Activated naive CD8-positive, alpha-beta T cell treated with anti-CD3 and anti-CD28 coated beads, Interleukin-2, amount 10 ng/mL, durations not matched to agents 7 days and 5 days (primary cell): Measurements from ENCODE around the gene MRPL53. TPM values are rescaled to one million over a fixed set of nuclear protein-coding genes. Genes with fewer than 3 reads are reported as not detected.

ENCODE experiments used
- ATAC-seq: fragments of 150-1000 bp; cut with Tn5 transposase; one replicate; pipeline ENCODE4 v1.10.0; 2021; ENCODE audit warnings: low read depth, moderate library complexity
- POLR2A ChIA-PET: fragments of 350-600 bp; sonication (Branson Sonifier 250); formaldehyde crosslinking; loops from one replicate; lab custom pipeline; 2021; ENCODE audit warnings: antibody characterized with exemption; lab: Charles Lee
- DNase-seq: peaks from one replicate; pipeline ENCODE4 v3.0.0; 2021
- H3K27ac Mint-ChIP-seq: one replicate; pipeline ENCODE4 v1.8.0; 2022; ENCODE audit warnings: mild to moderate bottlenecking, mixed read lengths
- H3K27me3 Mint-ChIP-seq: one replicate; pipeline ENCODE4 v1.8.0; 2022; ENCODE audit warnings: mild to moderate bottlenecking, moderate library complexity, mixed read lengths
- H3K36me3 Mint-ChIP-seq: one replicate; pipeline ENCODE4 v1.8.0; 2021; ENCODE audit warnings: mild to moderate bottlenecking, mixed read lengths
- H3K4me1 Mint-ChIP-seq: one replicate; pipeline ENCODE4 v1.8.0; 2021; ENCODE audit warnings: mixed read lengths
- H3K4me3 Mint-ChIP-seq: one replicate; pipeline ENCODE4 v1.8.0; 2022; ENCODE audit warnings: mild to moderate bottlenecking, moderate library complexity, mixed read lengths
- H3K9me3 Mint-ChIP-seq: one replicate; pipeline ENCODE4 v1.8.0; 2021; ENCODE audit warnings: mixed read lengths
- total RNA-seq, 2 experiments: library from RNA; stranded (reverse); gene quantifications; one replicate each; pipeline ENCODE4 v1.2.3, GENCODE V29; 2021

MRPL53 gene
- total RNA-seq, 2 experiments from 2014 or later, result 91.6 to 92.1 TPM

GRCh38 chr2:74507926-74508520 lies 35.5 kb upstream of the MRPL53 start:
- DNase-seq (no peak), ATAC-seq (no peak)
- peak overlapping the region; percentile 98 for H3K4me3 Mint-ChIP-seq
- peak overlapping the region; percentile 99 for H3K27ac Mint-ChIP-seq
- H3K9me3 Mint-ChIP-seq, result no peaks in the 10 kb centered on the region
- POLR2A ChIA-PET, result interaction anchor here (0.6 to 5.2 kb wide), 6 partner anchors 21 to 78 kb away, joined by 3 to 19 read pairs (median 4); partner anchors contain the start of genes AUP1, CCDC142, HTRA2 and LOXL3
- peaks cover 32% of the 10 kb centered on the region for H3K4me1 Mint-ChIP-seq
- H3K36me3 Mint-ChIP-seq, result peaks cover 12% of the 10 kb centered on the region
- peaks cover 32% of the 10 kb centered on the region for H3K27me3 Mint-ChIP-seq

GRCh38 chr2:74507145-74507925 lies 34.9 kb upstream of the MRPL53 start, which contains the start of gene PCGF1:
Gene PCGF1 (minus strand): TSS chr2:74507695. CDS start chr2:74507668, 27 bp downstream.
- POLR2A ChIA-PET, result interaction anchor here (0.7 to 5.2 kb wide), 9 partner anchors 10 to 78 kb away, joined by 3 to 19 read pairs (median 5); partner anchors contain the start of genes CCDC142, LOXL3, TTC31 and WBP1

GRCh38 chr2:74505448-74506246 lies 33.2 kb upstream of the MRPL53 start:
- DNase-seq (no peak), ATAC-seq (no peak)
- H3K27me3 Mint-ChIP-seq, result peaks cover 30% of the 10 kb centered on the region
- H3K9me3 Mint-ChIP-seq, result no peaks in the 10 kb centered on the region
- H3K36me3 Mint-ChIP-seq, result peaks cover 14% of the 10 kb centered on the region
- no peak overlapping the region for H3K4me3 Mint-ChIP-seq
- POLR2A ChIA-PET, result interaction anchor here (1.6 to 5.2 kb wide), 3 partner anchors 24 to 47 kb away, joined by 5 to 19 read pairs (median 8); partner anchors contain the start of genes CCDC142, MRPL53, TTC31 and WBP1
- H3K4me1 Mint-ChIP-seq, result peaks cover 35% of the 10 kb centered on the region
- H3K27ac Mint-ChIP-seq, result no peak overlapping the region

More at GRCh38 chr2:74507145-74507925, 34.9 kb upstream of the MRPL53 start, which contains the start of gene PCGF1:
- peaks cover 30% of the 10 kb centered on the region for H3K27me3 Mint-ChIP-seq
- peak; percentile 84 for ATAC-seq
- H3K4me3 Mint-ChIP-seq, result peak within 1 kb of the TSS; percentile 98
- peak within 1 kb of the TSS; percentile 99 for H3K27ac Mint-ChIP-seq
- peaks cover 32% of the 10 kb centered on the region for H3K4me1 Mint-ChIP-seq
- peaks cover 12% of the 10 kb centered on the region for H3K36me3 Mint-ChIP-seq
- no peaks in the 10 kb centered on the region for H3K9me3 Mint-ChIP-seq
- peak; percentile 98 for DNase-seq

- Mint-ChIP-seq H3K27ac (no peak overlapping the region), H3K36me3 (peaks cover 14% of the 10 kb centered on the region), H3K4me3 (peak overlapping the region; percentile 12), H3K27me3 (peaks cover 36% of the 10 kb centered on the region), H3K9me3 (no peaks in the 10 kb centered on the region), H3K4me1 (peaks cover 34% of the 10 kb centered on the region)
- ATAC-seq (no peak), DNase-seq (no peak)
- POLR2A ChIA-PET, result interaction anchor here (0.5 to 2.1 kb wide), 4 partner anchors 10 to 86 kb away, joined by 3 to 8 read pairs (median 3); partner anchors contain the start of genes MRPL53 and TLX2
Measured at GRCh38 chr2:74504591-74504990, 32.1 kb upstream of the MRPL53 start.

GRCh38 chr2:74503506-74504475 lies 31.3 kb upstream of the MRPL53 start:
- peak overlapping the region; percentile 79 for H3K4me3 Mint-ChIP-seq
- ATAC-seq, result no peak
- peaks cover 39% of the 10 kb centered on the region for H3K4me1 Mint-ChIP-seq
- H3K27ac Mint-ChIP-seq, result peak overlapping the region; percentile 20
- H3K27me3 Mint-ChIP-seq, result peaks cover 41% of the 10 kb centered on the region
- H3K9me3 Mint-ChIP-seq, result no peaks in the 10 kb centered on the region
- POLR2A ChIA-PET, result interaction anchor here (0.9 to 2.2 kb wide), 6 partner anchors 11 to 46 kb away, joined by 3 to 14 read pairs (median 4); partner anchors contain the start of genes CCDC142, MRPL53, TLX2 and TTC31
- no peak for DNase-seq
- peaks cover 14% of the 10 kb centered on the region for H3K36me3 Mint-ChIP-seq

GRCh38 chr2:74502720-74503505 lies 30.4 kb upstream of the MRPL53 start:
- ATAC-seq, result peak; percentile 28
- peak; percentile 76 for DNase-seq
- Mint-ChIP-seq H3K36me3 (peaks cover 14% of the 10 kb centered on the region), H3K4me3 (peak overlapping the region; percentile 79), H3K9me3 (no peaks in the 10 kb centered on the region), H3K27me3 (peaks cover 46% of the 10 kb centered on the region), H3K27ac (peak overlapping the region; percentile 20), H3K4me1 (peaks cover 40% of the 10 kb centered on the region)
- POLR2A ChIA-PET, result interaction anchor here (0.9 to 2.2 kb wide), 5 partner anchors 12 to 45 kb away, joined by 3 to 14 read pairs (median 5); partner anchors contain the start of genes CCDC142, MRPL53, TLX2 and TTC31

- H3K4me3 Mint-ChIP-seq, result peak overlapping the region; percentile 79
- H3K36me3 Mint-ChIP-seq, result peaks cover 13% of the 10 kb centered on the region
- POLR2A ChIA-PET, result interaction anchor here (1.2 to 2.2 kb wide), 3 partner anchors 20 to 111 kb away, joined by 3 to 14 read pairs (median 8); partner anchors contain the start of genes AUP1, CCDC142, HTRA2 and TTC31
- H3K27ac Mint-ChIP-seq, result peak overlapping the region; percentile 20
- peaks cover 44% of the 10 kb centered on the region for H3K4me1 Mint-ChIP-seq
- ATAC-seq (no peak), DNase-seq (no peak)
- no peaks in the 10 kb centered on the region for H3K9me3 Mint-ChIP-seq
- peaks cover 52% of the 10 kb centered on the region for H3K27me3 Mint-ChIP-seq
Measured at GRCh38 chr2:74502147-74502719, 29.8 kb upstream of the MRPL53 start.

GRCh38 chr2:74501335-74502071 lies 29.0 kb upstream of the MRPL53 start:
- no peak for ATAC-seq
- Mint-ChIP-seq H3K27me3 (peaks cover 54% of the 10 kb centered on the region), H3K9me3 (no peaks in the 10 kb centered on the region), H3K36me3 (peaks cover 10% of the 10 kb centered on the region), H3K4me1 (peaks cover 41% of the 10 kb centered on the region), H3K4me3 (peak overlapping the region; percentile 79), H3K27ac (no peak overlapping the region)
- DNase-seq, result no peak
- POLR2A ChIA-PET, result interaction anchor here (1.1 to 1.8 kb wide), 4 partner anchors 11 to 110 kb away, joined by 3 to 8 read pairs (median 4); partner anchors contain the start of genes AUP1 and HTRA2

GRCh38 chr2:74500578-74500946 lies 28.1 kb upstream of the MRPL53 start:
- POLR2A ChIA-PET, result interaction anchor here (0.8 to 3.2 kb wide), 5 partner anchors 12 to 85 kb away, joined by 4 to 12 read pairs (median 4); partner anchors contain the start of genes AUP1, CCDC142, HTRA2 and TTC31
- Mint-ChIP-seq H3K36me3 (peaks cover 9% of the 10 kb centered on the region), H3K27me3 (peaks cover 54% of the 10 kb centered on the region), H3K9me3 (no peaks in the 10 kb centered on the region), H3K4me3 (no peak overlapping the region), H3K4me1 (peaks cover 36% of the 10 kb centered on the region), H3K27ac (no peak overlapping the region)
- ATAC-seq, result no peak
- DNase-seq, result no peak

- ATAC-seq (no peak), DNase-seq (no peak)
- Mint-ChIP-seq H3K9me3 (no peaks in the 10 kb centered on the region), H3K4me1 (peaks cover 32% of the 10 kb centered on the region), H3K4me3 (peak overlapping the region; percentile 25), H3K36me3 (peaks cover 8% of the 10 kb centered on the region), H3K27ac (no peak overlapping the region), H3K27me3 (peaks cover 54% of the 10 kb centered on the region)
- POLR2A ChIA-PET, result interaction anchor here (0.7 to 3.2 kb wide), 7 partner anchors 12 to 86 kb away, joined by 3 to 12 read pairs (median 4); partner anchors contain the start of genes AUP1, CCDC142, HTRA2 and TTC31
Measured at GRCh38 chr2:74499940-74500577, 27.6 kb upstream of the MRPL53 start.
